Mesendoderm (in vitro differentiated cells): Measurements from ENCODE around the gene RUNX2.

Experiments used
- DNase-seq: peaks from one replicate; pipeline ENCODE4 v3.0.0; 2013
- H2AK5ac ChIP-seq: 2 replicates; pipeline ENCODE4 v1.6.1; 2013; ENCODE audit warnings: low read length, inconsistent platforms
- H2BK120ac ChIP-seq: 2 replicates; pipeline ENCODE4 v1.6.1; 2013; ENCODE audit warnings: low read depth, mild to moderate bottlenecking, low read length, moderate library complexity, mixed read lengths
- H2BK15ac ChIP-seq: replicated peaks from 2 replicates; pipeline ENCODE4 v1.6.1; 2013; ENCODE audit warnings: low read depth, mild to moderate bottlenecking, moderate library complexity
- H2BK5ac ChIP-seq: 2 replicates; pipeline ENCODE4 v1.6.1; 2013; ENCODE audit warnings: low read length, inconsistent platforms
- H3K18ac ChIP-seq: 2 replicates; pipeline ENCODE4 v1.6.1; 2013; ENCODE audit warnings: mild to moderate bottlenecking, low read length, mixed read lengths
- H3K23ac ChIP-seq: one replicate; pipeline ENCODE4 v1.6.1; 2013; ENCODE audit warnings: low read length
- H3K27ac ChIP-seq: 2 replicates; pipeline ENCODE4 v1.5.1; 2013; ENCODE audit warnings: low read depth, mild to moderate bottlenecking, inconsistent platforms, low read length, moderate library complexity
- H3K27me3 ChIP-seq: 2 replicates; pipeline ENCODE4 v1.6.1; 2013; ENCODE audit warnings: low read length, control low read depth, mild to moderate bottlenecking, inconsistent platforms; ENCODE audit not compliant: insufficient read depth, poor library complexity
- H3K36me3 ChIP-seq: 2 replicates; pipeline ENCODE4 v1.6.1; 2013; ENCODE audit warnings: low read length, inconsistent platforms; ENCODE audit not compliant: control insufficient read depth, insufficient read depth
- H3K4ac ChIP-seq: one replicate; pipeline ENCODE4 v1.6.1; 2013; ENCODE audit warnings: low read depth, mild to moderate bottlenecking, low read length, moderate library complexity
- H3K4me1 ChIP-seq: 2 replicates; pipeline ENCODE4 v1.6.1; 2013; ENCODE audit warnings: low read depth, low read length, inconsistent platforms; ENCODE audit not compliant: control insufficient read depth
- H3K4me2 ChIP-seq: 2 replicates; pipeline ENCODE4 v1.6.1; 2013; ENCODE audit warnings: low read length
- H3K4me3 ChIP-seq: 2 replicates; pipeline ENCODE4 v1.5.1; 2013; ENCODE audit warnings: mild to moderate bottlenecking, low read length
- H3K56ac ChIP-seq: one replicate; pipeline ENCODE4 v1.6.1; 2013; ENCODE audit warnings: low read length
- H3K79me1 ChIP-seq: 2 replicates; pipeline ENCODE4 v1.6.1; 2013; ENCODE audit warnings: low read length, inconsistent platforms
- H3K79me2 ChIP-seq: 2 replicates; pipeline ENCODE4 v1.6.1; 2013; ENCODE audit warnings: mild to moderate bottlenecking, low read length; ENCODE audit not compliant: control insufficient read depth, insufficient read depth
- H3K9ac ChIP-seq: 2 replicates; pipeline ENCODE4 v1.6.1; 2013; ENCODE audit warnings: low read length, inconsistent platforms
- H4K5ac ChIP-seq: one replicate; pipeline ENCODE4 v1.6.1; 2013; ENCODE audit warnings: low read length
- H4K8ac ChIP-seq: one replicate; pipeline ENCODE4 v1.6.1; 2013; ENCODE audit warnings: low read depth, mild to moderate bottlenecking, control low read depth, low read length, moderate library complexity
- WGBS: extraction: QIAGEN DNeasy Blood & Tissue Kit; methylation state at CpG from one replicate; pipeline ENCODE4 v1.1.7; 2013; ENCODE audit warnings: low lambda C conversion rate, missing lambda C conversion rate; ENCODE audit not compliant: insufficient coverage; ENCODE audit errors: extremely low coverage; 5-methylcytosine and 5-hydroxymethylcytosine counted together

Gene RUNX2

GRCh38 chr6:45610374-45610773 lies 282.2 kb downstream of the RUNX2 start:
- H3K18ac ChIP-seq = no peak overlapping the region

GRCh38 chr6:45610832-45611231 lies 282.7 kb downstream of the RUNX2 start:
- no peak overlapping the region for H3K18ac ChIP-seq
- no peak overlapping the region for H3K4ac ChIP-seq
- no peaks in the 10 kb centered on the region for H3K27me3 ChIP-seq
- H2BK5ac ChIP-seq = no peak overlapping the region
- no peaks in the 10 kb centered on the region for H3K79me1 ChIP-seq
- no peaks in the 10 kb centered on the region for H3K36me3 ChIP-seq
- no peak overlapping the region for H2BK120ac ChIP-seq
- H3K56ac ChIP-seq = no peak overlapping the region
- H4K5ac ChIP-seq = no peak overlapping the region
- no peak overlapping the region for H2AK5ac ChIP-seq
- no peak for DNase-seq
- no CpG with 5 or more reads among the region's 2 CpGs for WGBS
- H3K23ac ChIP-seq = no peak overlapping the region
- no peak overlapping the region for H3K9ac ChIP-seq
- H3K4me1 ChIP-seq = no peaks in the 10 kb centered on the region
- no peaks in the 10 kb centered on the region for H3K79me2 ChIP-seq
- no peak overlapping the region for H2BK15ac ChIP-seq
- no peak overlapping the region for H3K4me2 ChIP-seq
- no peak overlapping the region for H4K8ac ChIP-seq
- H3K27ac ChIP-seq = no peak overlapping the region
- H3K4me3 ChIP-seq = no peak overlapping the region

More at GRCh38 chr6:45610374-45610773, 282.2 kb downstream of the RUNX2 start:
- no peak overlapping the region for H3K4ac ChIP-seq
- no peaks in the 10 kb centered on the region for H3K79me1 ChIP-seq
- H3K9ac ChIP-seq = no peak overlapping the region
- no peaks in the 10 kb centered on the region for H3K27me3 ChIP-seq
- H4K5ac ChIP-seq = no peak overlapping the region
- H4K8ac ChIP-seq = no peak overlapping the region
- no peak overlapping the region for H2AK5ac ChIP-seq
- no peak overlapping the region for H3K56ac ChIP-seq
- no peak overlapping the region for H2BK15ac ChIP-seq
- no peak overlapping the region for H2BK120ac ChIP-seq
- no peaks in the 10 kb centered on the region for H3K4me1 ChIP-seq
- no peak overlapping the region for H3K27ac ChIP-seq
- no peak overlapping the region for H2BK5ac ChIP-seq
- no peaks in the 10 kb centered on the region for H3K36me3 ChIP-seq
- no peak for DNase-seq
- H3K79me2 ChIP-seq = no peaks in the 10 kb centered on the region
- H3K4me2 ChIP-seq = no peak overlapping the region
- no peak overlapping the region for H3K23ac ChIP-seq
- WGBS = no CpG with 5 or more reads among the region's 1 CpG
- no peak overlapping the region for H3K4me3 ChIP-seq

DNA sequence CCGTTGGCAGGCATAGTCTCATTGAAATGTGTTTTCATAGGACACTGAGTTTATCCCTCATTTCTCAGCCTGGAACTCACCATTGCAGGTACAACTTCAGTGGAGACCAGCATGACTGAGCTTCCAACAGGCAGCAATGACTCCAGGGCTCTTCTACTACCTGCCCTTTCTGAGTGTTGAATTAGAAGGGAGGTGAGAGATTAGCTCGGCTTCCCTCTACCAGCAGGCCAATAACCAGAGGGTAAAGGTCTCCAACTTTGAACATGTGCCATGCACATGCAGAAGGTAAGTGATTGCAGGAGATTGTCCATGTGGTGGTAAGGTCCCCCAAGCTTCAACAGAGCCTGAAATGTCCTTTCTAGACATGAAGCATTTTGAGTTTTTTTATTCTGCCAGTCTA lies 283.4 kb downstream of the RUNX2 start:
- no peak overlapping the region for H2BK15ac ChIP-seq
- no peak overlapping the region for H4K5ac ChIP-seq
- H3K36me3 ChIP-seq = no peaks in the 10 kb centered on the region
- H4K8ac ChIP-seq = no peak overlapping the region
- H3K4me2 ChIP-seq = no peak overlapping the region
- no peak overlapping the region for H3K4ac ChIP-seq
- no peak overlapping the region for H3K18ac ChIP-seq
- no peaks in the 10 kb centered on the region for H3K79me2 ChIP-seq
- H2AK5ac ChIP-seq = no peak overlapping the region
- H3K4me1 ChIP-seq = no peaks in the 10 kb centered on the region
- no peak overlapping the region for H3K9ac ChIP-seq
- no peaks in the 10 kb centered on the region for H3K27me3 ChIP-seq
- WGBS = no CpG with 5 or more reads among the region's 2 CpGs
- H3K79me1 ChIP-seq = no peaks in the 10 kb centered on the region
- H3K27ac ChIP-seq = no peak overlapping the region
- no peak overlapping the region for H3K56ac ChIP-seq
- no peak overlapping the region for H3K4me3 ChIP-seq
- H2BK120ac ChIP-seq = no peak overlapping the region
- H3K23ac ChIP-seq = no peak overlapping the region
- no peak for DNase-seq
- no peak overlapping the region for H2BK5ac ChIP-seq

DNA sequence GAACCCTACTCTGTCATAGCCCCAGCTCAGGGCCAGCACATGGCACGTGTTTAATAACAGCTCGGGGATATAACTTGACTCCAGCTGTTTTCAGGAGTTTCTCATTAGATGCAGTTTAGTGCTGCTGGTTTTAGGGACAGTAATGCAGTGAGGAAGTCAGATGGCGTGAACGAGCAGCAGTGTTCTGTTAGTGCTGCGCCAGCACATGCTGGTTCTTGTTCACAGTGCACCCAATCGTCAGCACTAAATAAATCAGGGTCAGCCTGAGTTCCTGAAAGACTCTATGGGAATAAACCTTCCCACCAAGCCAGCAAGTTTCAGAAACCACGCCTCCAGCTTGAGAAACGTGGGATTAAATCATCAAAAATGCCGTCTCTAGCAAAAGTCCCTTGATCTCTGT lies 285.5 kb downstream of the RUNX2 start:
- H4K8ac ChIP-seq = no peak overlapping the region
- WGBS = no CpG with 5 or more reads among the region's 9 CpGs
- H3K27ac ChIP-seq = no peak overlapping the region

DNA sequence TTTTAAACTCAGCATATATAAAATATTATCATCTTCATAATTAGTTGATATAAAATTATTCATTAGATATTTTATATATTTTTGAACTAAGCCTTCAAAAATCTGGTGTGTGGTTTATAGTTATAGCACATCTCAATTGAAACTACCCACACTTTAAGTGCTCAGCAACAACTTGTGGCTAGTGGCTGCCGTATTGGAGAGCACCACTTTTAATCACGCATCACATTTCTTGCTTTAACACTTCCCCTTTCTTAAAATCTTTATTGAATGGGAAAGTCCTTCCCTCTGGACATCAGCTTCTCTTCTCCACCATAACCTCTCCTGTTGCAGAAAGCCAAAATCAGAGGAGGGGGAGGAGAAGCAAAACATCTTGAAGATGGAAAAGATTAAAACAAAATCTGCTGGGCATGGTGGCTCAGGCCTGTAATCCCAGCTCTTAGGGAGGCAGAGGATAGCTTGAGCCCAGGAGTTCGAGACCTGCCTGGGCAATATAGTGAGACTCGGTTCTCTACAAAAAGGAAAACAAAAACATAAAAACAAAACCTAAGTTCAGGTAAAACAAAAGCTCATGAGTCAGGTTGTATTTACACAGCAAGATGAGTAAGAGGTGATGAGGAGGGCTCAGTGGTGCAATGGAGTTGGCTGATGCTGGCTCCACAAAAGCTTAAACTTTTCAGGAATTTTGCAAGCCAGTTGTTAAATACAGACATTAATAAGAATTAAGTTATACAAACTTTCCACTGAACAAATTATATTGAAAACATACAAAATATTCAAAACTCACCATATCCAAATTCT lies 286.6 kb downstream of the RUNX2 start:
- no peak overlapping the region for H2BK15ac ChIP-seq
- H3K36me3 ChIP-seq = no peaks in the 10 kb centered on the region
- H3K18ac ChIP-seq = no peak overlapping the region
- H3K4ac ChIP-seq = no peak overlapping the region
- DNase-seq = no peak
- no peak overlapping the region for H3K23ac ChIP-seq
- no peaks in the 10 kb centered on the region for H3K79me1 ChIP-seq
- no peak overlapping the region for H4K8ac ChIP-seq
- no peak overlapping the region for H2AK5ac ChIP-seq
- no CpG with 5 or more reads among the region's 4 CpGs for WGBS
- no peaks in the 10 kb centered on the region for H3K79me2 ChIP-seq
- no peak overlapping the region for H3K27ac ChIP-seq
- H3K4me2 ChIP-seq = no peak overlapping the region
- H3K9ac ChIP-seq = no peak overlapping the region
- no peak overlapping the region for H3K56ac ChIP-seq
- H2BK5ac ChIP-seq = no peak overlapping the region
- H4K5ac ChIP-seq = no peak overlapping the region
- H3K27me3 ChIP-seq = no peaks in the 10 kb centered on the region
- H3K4me3 ChIP-seq = no peak overlapping the region
- no peaks in the 10 kb centered on the region for H3K4me1 ChIP-seq
- no peak overlapping the region for H2BK120ac ChIP-seq

More for the DNA sequence above, 285.5 kb downstream of the RUNX2 start:
- H3K36me3 ChIP-seq = no peaks in the 10 kb centered on the region
- H3K79me2 ChIP-seq = no peaks in the 10 kb centered on the region
- H3K18ac ChIP-seq = no peak overlapping the region
- no peak overlapping the region for H3K4me2 ChIP-seq
- no peak overlapping the region for H3K56ac ChIP-seq
- no peaks in the 10 kb centered on the region for H3K79me1 ChIP-seq
- H3K4me1 ChIP-seq = no peaks in the 10 kb centered on the region
- H3K4me3 ChIP-seq = no peak overlapping the region
- H2AK5ac ChIP-seq = no peak overlapping the region
- H3K27me3 ChIP-seq = no peaks in the 10 kb centered on the region
- no peak overlapping the region for H3K23ac ChIP-seq
- no peak overlapping the region for H2BK5ac ChIP-seq
- DNase-seq = no peak
- no peak overlapping the region for H3K9ac ChIP-seq
- H3K4ac ChIP-seq = no peak overlapping the region
- H4K5ac ChIP-seq = no peak overlapping the region
- no peak overlapping the region for H2BK120ac ChIP-seq
- H2BK15ac ChIP-seq = no peak overlapping the region

DNA sequence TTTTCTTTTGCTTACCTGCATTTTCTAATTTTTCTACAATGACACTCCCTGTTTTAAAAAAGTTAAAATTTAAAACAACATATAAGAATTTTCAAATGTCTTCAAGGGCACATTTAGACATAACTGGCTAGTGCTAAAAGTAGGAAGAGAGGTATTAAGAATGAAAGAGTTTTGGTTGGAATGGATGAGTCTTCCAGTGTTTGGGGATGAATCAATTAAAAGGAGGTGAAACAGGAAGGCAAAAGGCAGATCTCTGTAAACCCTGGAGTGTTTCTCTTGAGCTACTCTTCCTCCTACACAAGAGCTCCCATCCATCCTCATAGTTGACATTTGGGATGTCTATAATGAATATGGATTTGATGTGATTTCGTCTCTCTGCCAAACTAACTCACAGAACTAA lies 288.1 kb downstream of the RUNX2 start:
- Histone ChIP-seq H3K4me2 (no peak overlapping the region), H4K5ac (no peak overlapping the region), H2AK5ac (no peak overlapping the region), H2BK120ac (no peak overlapping the region), H3K56ac (no peak overlapping the region), H3K79me2 (no peaks in the 10 kb centered on the region), H3K9ac (no peak overlapping the region), H3K36me3 (no peaks in the 10 kb centered on the region), H2BK5ac (no peak overlapping the region), H3K4ac (no peak overlapping the region), H3K79me1 (no peaks in the 10 kb centered on the region), H3K4me1 (peaks cover 3% of the 10 kb centered on the region), H3K4me3 (no peak overlapping the region), H2BK15ac (no peak overlapping the region), H3K18ac (no peak overlapping the region), H4K8ac (no peak overlapping the region), H3K27me3 (no peaks in the 10 kb centered on the region), H3K27ac (no peak overlapping the region), H3K23ac (no peak overlapping the region)
- no CpG with 5 or more reads among the region's 1 CpG for WGBS
- DNase-seq = no peak
